Measurements from ENCODE around the gene SLIT2.

The SLIT2 gene

GRCh38 chr4:20252656-20253282 is 1.1 kb downstream of the SLIT2 start:
- no peak overlapping the region for H3K27ac ChIP-seq (ENCODE audit: insufficient read depth, low read length, poor library complexity, severe bottlenecking)
- no peaks in the 10 kb centered on the region for H3K9me3 ChIP-seq (ENCODE audit: control insufficient read depth, low read length)
- H3K36me3 ChIP-seq (ENCODE audit: control insufficient read depth, insufficient read depth, low read length) = no peaks in the 10 kb centered on the region
- H3K4me3 ChIP-seq (ENCODE audit: insufficient read depth, low read depth, low read length, poor library complexity, severe bottlenecking) = no peak overlapping the region
- no peak for DNase-seq
- peaks cover 3% of the 10 kb centered on the region for H3K4me1 ChIP-seq (ENCODE audit: control insufficient read depth, insufficient read depth, low read length, poor library complexity, severe bottlenecking)
- H3K27me3 ChIP-seq (replicated peaks; ENCODE audit: control insufficient read depth, insufficient read depth, low read length, poor library complexity, severe bottlenecking) = peaks cover 32% of the 10 kb centered on the region

GRCh38 chr4:20253283-20253734 is 1.6 kb downstream of the SLIT2 start:
- H3K27me3 ChIP-seq (replicated peaks; ENCODE audit: control insufficient read depth, insufficient read depth, low read length, poor library complexity, severe bottlenecking) = peaks cover 32% of the 10 kb centered on the region
- H3K4me1 ChIP-seq (ENCODE audit: control insufficient read depth, insufficient read depth, low read length, poor library complexity, severe bottlenecking) = peaks cover 3% of the 10 kb centered on the region
- H3K27ac ChIP-seq (ENCODE audit: insufficient read depth, low read length, poor library complexity, severe bottlenecking) = no peak overlapping the region
- H3K36me3 ChIP-seq (ENCODE audit: control insufficient read depth, insufficient read depth, low read length) = no peaks in the 10 kb centered on the region
- no peak overlapping the region for H3K4me3 ChIP-seq (ENCODE audit: insufficient read depth, low read depth, low read length, poor library complexity, severe bottlenecking)
- H3K9me3 ChIP-seq (ENCODE audit: control insufficient read depth, low read length) = no peaks in the 10 kb centered on the region
- DNase-seq = no peak

GRCh38 chr4:20253735-20254409 is 2.2 kb downstream of the SLIT2 start:
- H3K27ac ChIP-seq (ENCODE audit: insufficient read depth, low read length, poor library complexity, severe bottlenecking) = no peak overlapping the region
- H3K27me3 ChIP-seq (replicated peaks; ENCODE audit: control insufficient read depth, insufficient read depth, low read length, poor library complexity, severe bottlenecking) = peaks cover 32% of the 10 kb centered on the region
- no peaks in the 10 kb centered on the region for H3K36me3 ChIP-seq (ENCODE audit: control insufficient read depth, insufficient read depth, low read length)
- H3K4me3 ChIP-seq (ENCODE audit: insufficient read depth, low read depth, low read length, poor library complexity, severe bottlenecking) = no peak overlapping the region
- H3K9me3 ChIP-seq (ENCODE audit: control insufficient read depth, low read length) = no peaks in the 10 kb centered on the region
- no peak for DNase-seq
- H3K4me1 ChIP-seq (ENCODE audit: control insufficient read depth, insufficient read depth, low read length, poor library complexity, severe bottlenecking) = peaks cover 3% of the 10 kb centered on the region

- H3K27me3 ChIP-seq (replicated peaks; ENCODE audit: control insufficient read depth, insufficient read depth, low read length, poor library complexity, severe bottlenecking) = peaks cover 32% of the 10 kb centered on the region
Measured at GRCh38 chr4:20254511-20255250, 3.0 kb downstream of the SLIT2 start.

GRCh38 chr4:20255251-20255586 is 3.5 kb downstream of the SLIT2 start:
- Histone ChIP-seq H3K4me3 (ENCODE audit: insufficient read depth, low read depth, low read length, poor library complexity, severe bottlenecking) (no peak overlapping the region), H3K27me3 (replicated peaks; ENCODE audit: control insufficient read depth, insufficient read depth, low read length, poor library complexity, severe bottlenecking) (peaks cover 32% of the 10 kb centered on the region), H3K27ac (ENCODE audit: insufficient read depth, low read length, poor library complexity, severe bottlenecking) (no peak overlapping the region), H3K4me1 (ENCODE audit: control insufficient read depth, insufficient read depth, low read length, poor library complexity, severe bottlenecking) (peaks cover 3% of the 10 kb centered on the region), H3K9me3 (ENCODE audit: control insufficient read depth, low read length) (no peaks in the 10 kb centered on the region), H3K36me3 (ENCODE audit: control insufficient read depth, insufficient read depth, low read length) (no peaks in the 10 kb centered on the region)
- DNase-seq = no peak

More at GRCh38 chr4:20254511-20255250, 3.0 kb downstream of the SLIT2 start:
- no peak overlapping the region for H3K4me3 ChIP-seq (ENCODE audit: insufficient read depth, low read depth, low read length, poor library complexity, severe bottlenecking)
- peaks cover 3% of the 10 kb centered on the region for H3K4me1 ChIP-seq (ENCODE audit: control insufficient read depth, insufficient read depth, low read length, poor library complexity, severe bottlenecking)
- no peak for DNase-seq
- no peaks in the 10 kb centered on the region for H3K36me3 ChIP-seq (ENCODE audit: control insufficient read depth, insufficient read depth, low read length)
- no peak overlapping the region for H3K27ac ChIP-seq (ENCODE audit: insufficient read depth, low read length, poor library complexity, severe bottlenecking)
- H3K9me3 ChIP-seq (ENCODE audit: control insufficient read depth, low read length) = no peaks in the 10 kb centered on the region

- Histone ChIP-seq H3K9me3 (ENCODE audit: control insufficient read depth, low read length) (no peaks in the 10 kb centered on the region), H3K4me3 (ENCODE audit: insufficient read depth, low read depth, low read length, poor library complexity, severe bottlenecking) (no peak overlapping the region), H3K27ac (ENCODE audit: insufficient read depth, low read length, poor library complexity, severe bottlenecking) (no peak overlapping the region), H3K36me3 (ENCODE audit: control insufficient read depth, insufficient read depth, low read length) (no peaks in the 10 kb centered on the region), H3K4me1 (ENCODE audit: control insufficient read depth, insufficient read depth, low read length, poor library complexity, severe bottlenecking) (peaks cover 3% of the 10 kb centered on the region), H3K27me3 (replicated peaks; ENCODE audit: control insufficient read depth, insufficient read depth, low read length, poor library complexity, severe bottlenecking) (peaks cover 32% of the 10 kb centered on the region)
- DNase-seq = no peak
Measured at GRCh38 chr4:20255823-20256222, 4.1 kb downstream of the SLIT2 start.

GRCh38 chr4:20256381-20256881 is 4.7 kb downstream of the SLIT2 start:
- H3K4me1 ChIP-seq (ENCODE audit: control insufficient read depth, insufficient read depth, low read length, poor library complexity, severe bottlenecking) = peaks cover 3% of the 10 kb centered on the region
- H3K9me3 ChIP-seq (ENCODE audit: control insufficient read depth, low read length) = no peaks in the 10 kb centered on the region
- peaks cover 29% of the 10 kb centered on the region for H3K27me3 ChIP-seq (replicated peaks; ENCODE audit: control insufficient read depth, insufficient read depth, low read length, poor library complexity, severe bottlenecking)
- H3K4me3 ChIP-seq (ENCODE audit: insufficient read depth, low read depth, low read length, poor library complexity, severe bottlenecking) = no peak overlapping the region
- DNase-seq = no peak
- no peaks in the 10 kb centered on the region for H3K36me3 ChIP-seq (ENCODE audit: control insufficient read depth, insufficient read depth, low read length)
- H3K27ac ChIP-seq (ENCODE audit: insufficient read depth, low read length, poor library complexity, severe bottlenecking) = no peak overlapping the region

- DNase-seq = no peak
- Histone ChIP-seq H3K27me3 (replicated peaks; ENCODE audit: control insufficient read depth, insufficient read depth, low read length, poor library complexity, severe bottlenecking) (no peaks in the 10 kb centered on the region), H3K27ac (ENCODE audit: insufficient read depth, low read length, poor library complexity, severe bottlenecking) (no peak overlapping the region)
Measured at GRCh38 chr4:20259707-20260106, 8.0 kb downstream of the SLIT2 start.

GRCh38 chr4:20260821-20261220 is 9.1 kb downstream of the SLIT2 start:
- no peak overlapping the region for H3K4me3 ChIP-seq (ENCODE audit: insufficient read depth, low read depth, low read length, poor library complexity, severe bottlenecking)
- no peak for DNase-seq
- H3K4me1 ChIP-seq (ENCODE audit: control insufficient read depth, insufficient read depth, low read length, poor library complexity, severe bottlenecking) = no peaks in the 10 kb centered on the region
- no peaks in the 10 kb centered on the region for H3K9me3 ChIP-seq (ENCODE audit: control insufficient read depth, low read length)
- no peaks in the 10 kb centered on the region for H3K27me3 ChIP-seq (replicated peaks; ENCODE audit: control insufficient read depth, insufficient read depth, low read length, poor library complexity, severe bottlenecking)
- H3K36me3 ChIP-seq (ENCODE audit: control insufficient read depth, insufficient read depth, low read length) = no peaks in the 10 kb centered on the region
- H3K27ac ChIP-seq (ENCODE audit: insufficient read depth, low read length, poor library complexity, severe bottlenecking) = no peak overlapping the region

More at GRCh38 chr4:20259707-20260106, 8.0 kb downstream of the SLIT2 start:
- no peaks in the 10 kb centered on the region for H3K4me1 ChIP-seq (ENCODE audit: control insufficient read depth, insufficient read depth, low read length, poor library complexity, severe bottlenecking)
- H3K9me3 ChIP-seq (ENCODE audit: control insufficient read depth, low read length) = no peaks in the 10 kb centered on the region
- H3K36me3 ChIP-seq (ENCODE audit: control insufficient read depth, insufficient read depth, low read length) = no peaks in the 10 kb centered on the region
- no peak overlapping the region for H3K4me3 ChIP-seq (ENCODE audit: insufficient read depth, low read depth, low read length, poor library complexity, severe bottlenecking)

GRCh38 chr4:20262221-20262620 is 10.5 kb downstream of the SLIT2 start:
- no peaks in the 10 kb centered on the region for H3K36me3 ChIP-seq (ENCODE audit: control insufficient read depth, insufficient read depth, low read length)

More at GRCh38 chr4:20262221-20262620, 10.5 kb downstream of the SLIT2 start:
- H3K4me3 ChIP-seq (ENCODE audit: insufficient read depth, low read depth, low read length, poor library complexity, severe bottlenecking) = no peak overlapping the region
- no peaks in the 10 kb centered on the region for H3K27me3 ChIP-seq (replicated peaks; ENCODE audit: control insufficient read depth, insufficient read depth, low read length, poor library complexity, severe bottlenecking)
- H3K9me3 ChIP-seq (ENCODE audit: control insufficient read depth, low read length) = no peaks in the 10 kb centered on the region
- no peaks in the 10 kb centered on the region for H3K4me1 ChIP-seq (ENCODE audit: control insufficient read depth, insufficient read depth, low read length, poor library complexity, severe bottlenecking)
- no peak overlapping the region for H3K27ac ChIP-seq (ENCODE audit: insufficient read depth, low read length, poor library complexity, severe bottlenecking)
- no peak for DNase-seq
